GM19397 (cell line): Measurements from ENCODE around the gene TRIM2.

Experiments used
- ATAC-seq: cut with Tn5 transposase; IDR thresholded peaks from one replicate; pipeline ENCODE4 v1.9.1; 2021; ENCODE audit warnings: mild to moderate bottlenecking, moderate library complexity; ENCODE audit not compliant: unreplicated experiment

TRIM2 gene

DNA sequence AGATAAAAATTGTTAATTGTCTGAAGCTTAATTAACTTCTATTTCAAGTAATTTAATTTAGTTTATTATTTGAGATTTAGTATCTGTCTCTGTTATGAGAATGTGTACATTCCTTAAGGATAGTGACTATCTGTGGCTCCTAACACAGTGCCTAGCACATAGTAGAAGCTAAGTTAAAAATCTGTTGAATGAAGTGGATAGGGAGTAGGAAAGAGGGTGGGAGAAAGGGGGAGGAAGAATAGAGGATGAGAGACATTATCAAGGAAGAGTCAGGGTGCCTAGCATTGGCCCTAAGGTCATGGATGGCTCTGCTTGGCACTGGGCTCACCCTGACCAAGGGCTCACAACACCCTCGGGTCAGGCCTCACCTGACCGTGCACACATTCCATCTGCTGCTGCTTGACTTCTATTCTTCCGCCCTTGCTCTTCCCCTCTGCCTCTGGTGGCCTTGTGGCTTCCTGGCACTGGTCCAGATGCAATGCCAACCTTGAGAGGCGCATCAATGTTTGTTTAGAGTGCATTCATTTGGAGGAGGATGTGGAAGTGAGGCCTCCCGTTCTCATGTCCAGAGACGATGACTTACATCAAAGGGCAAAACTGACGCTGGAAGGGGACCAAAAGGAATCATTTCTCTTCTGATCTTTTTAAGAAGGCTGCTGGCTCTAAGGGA is 42.3 kb downstream of the TRIM2 start:
- ATAC-seq: no peak

DNA sequence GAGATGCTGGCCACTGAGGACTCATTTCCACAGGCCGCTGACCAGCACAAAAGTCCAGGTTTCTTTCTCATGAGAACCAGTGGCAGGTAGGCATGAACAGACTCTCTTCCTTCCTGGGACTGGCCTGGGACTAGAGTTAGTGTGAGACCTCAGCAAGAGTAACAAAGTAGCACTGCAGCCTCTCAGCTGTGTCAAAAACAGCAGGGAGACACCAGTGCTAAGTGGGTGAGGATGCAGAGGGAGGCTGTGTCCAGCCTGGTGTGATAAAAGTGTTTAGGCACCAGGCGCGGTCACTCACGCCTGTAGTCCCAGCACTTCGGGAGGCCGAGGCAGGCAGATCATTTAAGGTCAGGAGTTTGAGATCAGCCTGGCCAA is 42.9 kb downstream of the TRIM2 start:
- ATAC-seq: no peak

DNA sequence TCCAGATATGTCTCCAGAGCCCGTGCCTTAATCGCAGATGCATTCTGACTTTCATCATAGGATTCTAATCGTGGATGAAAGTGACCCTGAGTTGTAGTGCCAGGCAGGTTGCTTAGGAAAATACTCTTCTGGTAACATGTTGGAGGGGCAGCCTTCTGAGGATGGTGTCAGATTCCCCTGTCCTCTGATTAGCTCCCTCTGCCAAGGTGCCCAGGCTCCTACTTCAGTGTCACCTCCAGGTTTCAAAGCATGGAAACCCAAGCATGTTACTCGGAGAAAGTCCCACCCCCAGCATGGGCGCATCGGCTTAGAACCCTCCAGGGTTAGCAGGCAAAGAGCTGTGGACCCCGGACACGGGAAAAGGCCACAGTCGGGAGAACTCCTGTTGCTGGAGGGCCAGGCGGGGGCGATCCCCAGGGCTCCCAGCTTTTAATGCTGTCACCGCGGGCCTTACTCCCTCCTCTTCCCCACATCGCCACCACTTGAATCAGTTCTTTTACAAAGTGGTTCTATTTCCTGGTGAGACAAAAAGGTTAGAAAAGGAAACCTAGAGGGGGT is 44.5 kb downstream of the TRIM2 start:
- ATAC-seq: no peak

DNA sequence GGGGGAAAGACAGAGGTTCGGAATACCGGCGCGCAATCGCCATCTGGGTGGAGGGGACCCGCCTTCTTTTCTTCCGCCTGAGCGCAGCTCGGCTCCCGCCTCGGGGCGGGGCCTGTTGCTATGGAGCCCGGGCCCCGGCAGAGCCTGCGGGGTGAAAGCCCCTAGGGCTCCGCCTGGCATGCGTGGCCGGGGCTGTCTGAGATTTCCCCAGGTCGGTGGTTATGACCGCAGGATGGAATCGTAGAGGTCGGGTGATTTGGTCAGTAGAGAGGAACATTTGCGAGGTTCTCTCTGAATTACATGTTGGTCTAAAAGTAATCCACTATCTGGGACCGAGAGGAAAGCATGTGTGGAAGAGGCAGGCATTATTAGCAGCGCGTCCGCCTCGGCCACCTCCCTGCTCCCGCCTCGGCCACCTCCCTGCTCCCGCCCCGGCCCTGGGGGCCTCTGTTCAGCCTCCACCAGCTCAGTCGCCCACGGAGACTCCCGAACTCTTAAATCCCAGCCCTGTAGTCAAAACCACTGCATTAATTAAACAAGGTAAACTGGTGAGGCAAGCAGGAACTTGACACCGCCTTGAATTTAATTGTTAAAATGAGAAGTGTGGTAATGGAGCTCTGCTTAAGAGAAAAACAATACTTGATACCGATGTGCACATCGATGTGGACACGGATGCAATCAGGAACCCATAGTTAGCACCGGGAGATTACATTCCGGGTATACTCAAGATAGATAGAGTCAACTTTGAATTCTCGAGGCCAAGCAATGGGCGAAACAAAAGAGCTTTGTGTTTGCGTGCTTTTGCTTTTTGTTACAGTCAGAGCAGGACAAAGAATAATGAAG is 45.2 kb downstream of the TRIM2 start:
- peak; percentile 98 for ATAC-seq

DNA sequence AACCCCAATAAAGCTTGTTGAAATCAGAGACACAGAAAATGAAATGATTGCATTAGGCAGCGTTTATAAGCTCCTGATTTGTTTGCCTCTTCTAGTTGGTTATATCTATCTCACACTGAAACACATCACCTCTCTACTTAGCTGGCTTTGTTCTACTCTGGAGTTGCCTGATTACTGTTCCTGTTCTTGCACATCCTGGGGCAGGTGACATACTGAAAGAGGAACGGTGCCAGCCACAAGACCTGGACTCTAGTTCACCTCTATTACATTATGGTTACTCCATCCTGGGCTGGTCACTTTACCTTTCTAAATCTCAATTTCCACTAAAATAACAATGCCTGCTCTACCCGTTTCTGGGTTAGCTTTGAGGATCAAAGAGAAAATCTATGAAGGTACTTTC is 47.9 kb downstream of the TRIM2 start:
- no peak for ATAC-seq

DNA sequence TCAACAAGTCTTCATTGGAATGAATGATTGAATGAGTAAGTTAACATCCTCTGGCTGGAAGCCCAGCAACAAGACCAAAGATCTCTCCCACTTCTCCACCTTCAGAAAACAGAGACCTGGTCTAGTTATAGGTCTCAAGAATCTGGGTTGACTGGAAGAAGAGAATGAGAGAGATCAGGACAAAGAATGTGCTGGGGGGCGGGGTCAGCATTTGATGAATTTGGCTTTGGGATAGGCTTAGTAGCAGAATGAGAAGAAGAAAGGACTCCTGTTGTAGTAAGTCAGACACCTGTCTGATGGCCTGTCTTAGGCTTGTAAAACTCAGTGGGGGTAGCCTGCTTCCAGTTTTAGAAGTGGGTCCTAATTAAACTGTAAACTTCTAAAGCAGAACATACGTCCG is 51.0 kb downstream of the TRIM2 start:
- ATAC-seq: no peak

DNA sequence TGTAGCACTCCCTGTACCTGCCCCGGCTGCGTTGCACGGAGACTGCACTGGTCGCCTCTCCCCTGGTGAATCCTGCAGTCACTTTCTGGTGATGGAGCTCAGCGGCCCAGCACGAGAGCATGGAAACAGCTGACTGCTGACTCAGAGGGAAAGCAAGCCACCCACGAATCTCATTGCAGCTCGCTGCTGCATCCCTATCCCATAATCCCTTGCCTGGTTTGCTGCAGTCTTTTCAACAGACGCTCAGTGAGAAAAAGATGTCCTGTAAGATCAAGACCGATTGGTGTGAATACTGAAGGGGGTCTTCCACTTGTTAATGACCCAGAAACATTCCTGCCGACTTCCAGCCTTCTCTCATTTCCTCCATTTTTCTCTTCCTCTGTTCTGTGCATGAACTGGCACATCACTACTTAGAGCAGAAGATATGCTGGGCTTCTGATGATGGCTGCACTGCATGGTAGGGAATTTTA is 52.9 kb downstream of the TRIM2 start:
- peak; percentile 46 for ATAC-seq

DNA sequence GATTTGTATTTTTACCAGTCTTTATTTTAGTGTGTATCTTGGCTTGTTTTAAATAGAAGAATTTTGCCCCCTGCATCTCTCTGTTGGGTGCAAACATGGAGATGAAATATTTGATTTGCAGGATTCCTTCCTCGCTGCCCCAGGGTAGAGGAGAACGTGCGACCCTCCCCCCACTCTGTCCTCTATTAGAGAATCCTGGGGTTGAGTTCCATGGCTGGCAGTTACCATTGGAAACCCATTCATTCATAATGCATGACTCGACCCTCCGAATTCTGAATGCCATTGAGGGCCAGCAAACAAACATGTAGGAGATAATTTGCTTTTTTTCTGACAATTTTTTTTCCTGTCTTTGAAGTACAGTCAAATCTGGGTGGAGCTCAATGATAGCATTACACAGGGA is 53.7 kb downstream of the TRIM2 start:
- no peak for ATAC-seq

DNA sequence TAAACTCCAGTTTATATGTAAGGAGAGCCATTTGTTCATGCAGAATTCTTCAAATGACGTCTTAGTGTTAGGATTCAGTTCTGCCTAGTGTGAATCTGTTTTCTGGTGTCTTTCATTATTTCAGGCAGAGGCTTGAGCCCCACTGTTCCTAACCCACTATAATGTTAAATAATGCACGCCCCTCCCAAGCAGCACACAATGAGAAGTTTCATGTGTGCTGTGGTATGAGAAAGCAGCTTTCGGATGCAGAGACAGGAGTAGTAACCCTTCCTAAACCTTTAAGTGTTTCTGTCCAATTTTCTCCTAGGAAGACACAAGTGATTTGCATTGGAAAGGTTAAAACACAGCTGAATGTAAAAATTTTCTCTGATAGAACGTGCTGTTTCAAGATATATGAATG is 54.5 kb downstream of the TRIM2 start:
- ATAC-seq: no peak

DNA sequence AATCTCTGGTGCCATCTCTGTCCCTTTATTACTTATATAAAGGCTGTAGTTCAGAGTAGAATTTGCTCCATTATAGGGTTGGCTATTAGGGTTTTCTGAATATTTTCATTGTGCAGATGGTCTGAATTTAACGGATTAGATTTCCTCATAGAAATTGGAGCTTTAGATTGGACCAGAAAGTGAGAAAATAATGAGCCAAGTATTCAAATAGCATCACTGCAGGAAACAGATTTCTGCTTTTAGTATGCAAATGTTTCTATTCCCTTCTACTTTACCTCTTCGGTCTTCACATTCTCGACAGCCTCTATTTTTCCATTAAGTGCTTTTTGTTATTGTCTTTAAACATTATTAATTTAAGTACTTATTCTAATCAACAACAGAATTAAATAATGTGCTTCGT is 55.4 kb downstream of the TRIM2 start:
- ATAC-seq: no peak

DNA sequence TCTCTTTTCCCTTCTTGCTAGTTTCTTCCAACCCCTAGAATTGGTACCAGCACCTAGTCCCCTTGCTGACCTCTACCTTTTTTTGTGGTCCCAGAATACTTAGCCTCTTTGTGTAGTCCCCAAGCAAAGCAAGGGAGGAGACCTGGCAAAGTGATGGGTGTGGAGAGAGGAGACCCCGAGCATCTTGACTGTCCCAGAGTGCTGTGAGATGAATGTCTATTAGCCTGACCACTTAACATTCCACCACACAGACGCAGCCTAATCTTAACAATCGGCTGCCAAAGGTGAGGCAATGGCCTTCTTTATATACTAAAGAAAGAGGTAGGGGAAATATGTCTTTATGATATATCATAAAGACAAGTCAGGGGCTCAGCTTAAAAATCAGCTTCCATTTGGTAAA is 55.9 kb downstream of the TRIM2 start:
- ATAC-seq: no peak

DNA sequence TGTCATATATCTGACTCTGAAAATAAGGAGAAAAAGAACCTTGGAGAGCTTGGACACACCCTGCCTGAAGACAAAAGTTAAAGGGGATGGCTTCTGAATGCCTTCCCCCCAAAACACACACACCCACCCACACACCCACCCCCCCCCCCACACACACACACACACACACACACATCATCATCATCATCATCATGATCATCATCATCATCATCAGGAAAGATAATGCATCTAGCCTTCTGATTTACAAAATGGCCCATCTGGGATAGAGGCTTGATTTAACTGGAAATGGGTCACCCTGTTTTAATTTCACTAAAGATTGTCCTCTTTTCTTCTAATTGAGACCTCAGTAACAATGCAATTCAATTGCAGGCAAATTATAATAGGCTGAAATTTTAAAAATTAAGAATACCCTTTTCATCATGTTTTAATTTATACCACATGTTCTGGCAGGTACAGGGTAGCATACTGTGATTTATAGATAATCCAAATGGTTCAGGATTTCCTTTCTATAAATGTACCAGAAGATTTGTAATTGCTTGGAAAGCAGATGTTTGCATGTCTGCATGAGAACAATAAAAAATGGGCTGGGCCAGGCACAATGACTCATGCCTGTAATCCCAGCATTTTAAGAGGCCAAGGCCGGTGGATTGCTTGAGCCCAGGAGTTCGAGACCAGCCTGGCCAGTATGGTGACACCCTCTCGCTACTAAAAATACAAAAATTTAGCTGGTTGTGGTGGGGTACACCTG is 56.5 kb downstream of the TRIM2 start:
- ATAC-seq: no peak

DNA sequence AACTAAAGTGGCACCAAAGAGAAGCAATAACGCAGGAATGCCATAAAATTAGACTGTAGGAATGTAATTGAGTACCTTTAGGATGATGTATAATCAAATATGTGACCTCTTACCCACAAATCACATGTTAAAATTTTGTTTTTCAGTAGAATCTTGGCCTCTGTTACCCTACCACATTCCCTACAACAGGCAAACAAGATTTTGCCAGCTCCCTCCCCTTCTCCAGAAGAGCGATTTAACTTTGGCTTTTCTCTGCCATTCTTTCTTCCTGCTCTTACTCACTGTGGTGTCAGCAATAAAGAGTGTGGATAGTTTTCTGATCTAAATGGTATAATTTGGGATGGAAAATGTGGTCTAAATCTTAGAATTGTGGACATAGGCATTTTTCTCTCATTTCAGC is 57.2 kb downstream of the TRIM2 start:
- no peak for ATAC-seq

DNA sequence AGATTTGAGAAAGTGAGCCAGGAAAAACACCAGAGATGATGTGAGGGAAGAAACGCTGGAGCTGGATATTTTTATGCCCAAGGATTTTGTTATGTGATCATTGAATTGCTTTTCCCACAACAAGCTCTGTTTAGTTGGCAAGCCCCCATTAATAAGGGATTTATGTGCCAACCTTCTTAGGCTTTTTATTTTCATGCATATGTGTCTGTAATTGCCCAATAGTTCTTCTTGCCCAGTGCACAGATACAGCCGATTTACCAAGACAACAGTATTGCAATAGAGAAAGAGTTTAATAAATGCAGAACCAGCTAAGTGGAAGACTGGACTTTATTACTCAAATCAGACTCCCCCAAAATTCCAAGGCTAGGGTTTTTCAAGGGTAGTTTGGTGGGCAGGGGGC is 57.7 kb downstream of the TRIM2 start:
- ATAC-seq: no peak

DNA sequence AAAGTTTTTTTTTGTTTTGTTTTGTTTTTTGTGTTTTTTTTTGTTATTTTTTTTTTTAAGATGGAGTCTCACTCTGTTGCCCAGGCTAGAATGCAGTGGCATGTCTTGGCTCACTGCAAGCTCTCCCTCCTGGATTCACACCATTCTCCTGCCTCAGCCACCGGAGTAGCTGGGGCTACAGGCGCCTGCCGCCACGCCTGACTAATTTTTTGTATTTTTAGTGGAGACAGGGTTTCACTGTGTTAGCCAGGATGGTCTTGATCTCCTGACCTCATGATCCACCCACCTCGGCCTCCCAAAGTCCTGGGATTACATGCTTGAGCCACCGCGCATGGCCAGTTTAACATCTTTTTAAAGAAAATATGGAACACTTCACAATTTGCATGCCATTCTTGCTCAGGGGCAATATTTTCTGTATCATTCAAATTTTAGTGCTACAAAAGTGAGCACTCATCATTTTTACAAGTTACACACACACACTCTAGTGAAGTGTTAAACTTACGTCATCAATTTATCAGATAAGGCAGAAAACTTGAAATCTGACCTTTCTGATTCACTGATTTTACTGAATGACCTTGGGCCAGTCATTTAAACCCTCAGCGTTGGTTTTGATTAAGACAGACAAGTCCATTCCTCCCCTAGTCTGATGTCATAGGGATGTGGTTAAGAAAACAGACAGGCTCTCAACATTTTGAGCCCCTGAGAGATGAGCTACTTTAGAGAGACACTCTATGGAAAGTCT is 61.2 kb downstream of the TRIM2 start:
- no peak for ATAC-seq

DNA sequence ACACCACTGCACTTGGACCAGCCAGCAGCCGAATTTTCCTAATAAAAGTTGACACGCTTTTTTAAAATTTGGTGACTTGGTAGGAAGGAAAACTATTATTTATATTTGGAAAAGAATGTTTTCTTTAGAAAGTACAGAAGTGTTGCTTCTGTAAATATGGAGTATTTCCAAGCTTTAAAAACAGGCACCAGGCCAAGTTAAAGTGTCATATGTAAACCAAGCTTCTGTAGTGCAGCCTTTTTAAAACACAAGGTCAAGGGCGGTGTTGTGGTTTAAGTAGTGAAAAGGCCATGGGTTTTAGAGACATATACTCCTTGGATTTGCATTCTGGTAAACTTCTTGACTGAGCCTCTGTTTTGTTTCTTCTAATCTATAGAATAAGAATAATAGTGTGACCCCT is 62.7 kb downstream of the TRIM2 start:
- ATAC-seq: no peak

DNA sequence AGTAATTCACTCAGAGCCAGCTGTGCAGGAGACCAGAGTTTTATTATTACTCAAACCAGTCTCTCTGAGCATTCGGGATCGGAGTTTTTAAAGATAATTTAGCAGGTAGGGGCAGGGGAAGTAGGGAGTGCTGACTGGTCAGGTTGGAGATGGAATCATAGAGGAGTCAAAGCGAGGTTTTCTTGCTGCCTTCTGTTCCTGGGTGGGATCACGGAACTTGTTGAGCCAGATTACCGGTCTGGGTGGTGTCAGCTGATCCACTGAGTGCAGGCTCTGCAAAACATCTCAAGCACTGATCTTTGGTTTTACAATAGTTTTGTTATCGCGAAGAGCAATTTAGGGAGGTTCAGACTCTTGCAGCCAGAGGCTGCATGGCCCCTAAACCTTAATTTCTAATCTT is 63.6 kb downstream of the TRIM2 start:
- no peak for ATAC-seq

DNA sequence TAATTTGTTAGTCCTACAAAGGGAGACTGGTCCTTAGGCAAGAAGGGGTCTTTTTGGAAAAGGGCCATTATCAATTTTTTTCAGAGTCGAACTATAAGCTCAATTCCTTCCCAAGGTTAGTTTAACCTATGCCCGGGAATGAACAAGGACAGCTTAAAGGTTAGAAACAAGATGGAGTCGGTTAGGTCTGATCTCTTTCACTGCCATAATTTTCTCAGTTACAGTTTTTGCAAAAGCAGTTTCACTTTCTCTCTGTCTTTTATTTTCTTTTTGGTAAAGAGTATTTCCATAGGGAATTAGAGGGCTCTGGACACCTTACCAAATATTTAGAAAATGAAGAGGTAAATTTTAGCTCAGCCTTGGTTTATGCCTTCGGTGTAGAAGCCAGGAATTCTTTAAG is 64.1 kb downstream of the TRIM2 start:
- no peak for ATAC-seq

DNA sequence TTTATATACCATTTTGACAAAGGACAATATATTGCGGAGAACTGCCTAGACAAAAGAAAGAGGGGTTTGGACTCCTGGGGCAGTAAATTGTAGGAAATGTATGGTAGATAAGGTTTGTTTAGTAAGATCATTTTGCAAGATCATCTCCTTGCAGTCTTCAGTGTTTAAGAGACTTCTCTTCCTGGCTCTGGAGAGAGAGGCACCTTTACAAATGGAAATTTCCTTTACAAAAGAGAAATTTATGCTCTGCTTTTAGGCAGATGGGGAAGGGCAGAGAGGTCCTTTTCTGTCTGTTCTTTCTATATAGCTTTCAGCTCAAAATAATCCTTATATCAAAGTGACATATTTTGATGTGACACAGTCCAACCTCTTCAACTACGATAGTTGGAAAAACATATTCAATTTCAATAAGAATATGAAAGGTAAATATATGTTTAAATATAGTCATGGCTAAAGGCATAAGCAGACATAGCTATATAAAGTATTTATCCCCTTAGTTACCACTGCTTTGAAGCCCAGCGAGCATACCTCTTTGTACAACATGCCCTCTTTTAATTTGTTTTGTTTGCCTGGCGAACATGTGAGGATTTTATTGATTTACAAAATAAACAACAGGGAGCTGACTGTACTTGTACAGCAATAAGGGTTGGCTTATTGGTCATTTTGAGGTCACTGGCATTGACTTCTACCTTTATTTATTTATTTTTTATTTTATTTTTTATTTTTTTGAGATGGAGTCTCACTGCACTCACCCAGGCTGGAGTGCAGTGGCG is 65.2 kb downstream of the TRIM2 start:
- no peak for ATAC-seq

DNA sequence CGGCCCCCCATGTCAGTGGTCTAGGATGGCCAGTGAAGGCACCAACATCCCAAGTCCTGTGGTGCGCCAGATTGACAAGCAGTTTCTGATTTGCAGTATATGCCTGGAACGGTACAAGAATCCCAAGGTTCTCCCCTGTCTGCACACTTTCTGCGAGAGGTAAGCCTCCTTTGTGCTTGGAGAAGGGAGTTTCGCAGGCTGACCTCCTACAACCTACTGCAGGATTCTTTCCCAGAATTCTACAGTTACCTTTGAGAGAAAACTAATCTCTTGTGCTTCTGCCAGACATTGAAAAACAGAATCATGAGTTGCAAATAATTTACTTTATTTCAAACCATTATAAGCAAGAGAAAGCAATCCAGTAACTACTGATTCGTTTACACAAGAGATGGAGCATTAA is 66.1 kb downstream of the TRIM2 start:
- no peak for ATAC-seq
